Measurements from ENCODE around the gene GLT1D1.

DNA sequence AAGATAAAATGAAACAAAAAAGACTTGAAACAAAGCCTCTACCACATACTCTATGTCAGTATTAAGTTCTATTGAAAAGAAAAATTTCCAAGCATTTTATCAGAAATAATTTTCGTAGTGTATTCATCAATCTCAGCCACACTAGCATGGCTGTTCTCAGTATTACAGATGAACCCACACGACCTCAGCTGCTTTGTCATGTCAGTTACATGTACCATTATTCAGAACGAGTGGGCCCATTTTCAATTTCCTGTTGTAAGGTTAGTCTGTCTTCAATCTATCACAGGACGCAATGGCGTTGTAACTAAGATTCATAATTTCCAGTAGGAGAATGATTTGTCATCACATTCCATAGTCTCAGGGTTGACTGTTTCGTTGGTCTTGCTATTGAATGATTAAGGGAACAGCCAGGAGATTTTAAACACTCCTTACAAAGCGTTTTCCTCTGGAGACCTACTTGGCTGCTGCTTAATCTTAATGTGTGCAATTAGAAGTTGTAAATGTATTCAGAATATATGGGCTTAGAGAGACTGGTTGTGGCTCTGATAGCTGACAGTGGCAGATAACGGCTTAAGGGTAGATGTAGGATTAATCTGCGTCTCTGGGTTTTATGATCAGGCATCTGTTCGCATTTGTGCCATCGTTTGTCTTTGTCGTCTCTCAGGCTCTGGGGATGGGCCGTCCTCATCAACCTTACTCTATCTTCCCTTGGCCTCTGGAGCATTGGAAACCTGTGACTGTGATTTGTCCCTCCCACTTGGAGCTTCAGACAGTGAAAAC is 65.4 kb downstream of the GLT1D1 start:
- TF ChIP-seq POLR2AphosphoS5 (IDR thresholded peaks at IDR 0.05) (no peak), CTCF (IDR thresholded peaks at IDR 0.05) (no peak), POLR2A (IDR thresholded peaks at IDR 0.05) (no peak)
